ENCODE measurements around the gene SH3PXD2A.

The SH3PXD2A gene

DNA sequence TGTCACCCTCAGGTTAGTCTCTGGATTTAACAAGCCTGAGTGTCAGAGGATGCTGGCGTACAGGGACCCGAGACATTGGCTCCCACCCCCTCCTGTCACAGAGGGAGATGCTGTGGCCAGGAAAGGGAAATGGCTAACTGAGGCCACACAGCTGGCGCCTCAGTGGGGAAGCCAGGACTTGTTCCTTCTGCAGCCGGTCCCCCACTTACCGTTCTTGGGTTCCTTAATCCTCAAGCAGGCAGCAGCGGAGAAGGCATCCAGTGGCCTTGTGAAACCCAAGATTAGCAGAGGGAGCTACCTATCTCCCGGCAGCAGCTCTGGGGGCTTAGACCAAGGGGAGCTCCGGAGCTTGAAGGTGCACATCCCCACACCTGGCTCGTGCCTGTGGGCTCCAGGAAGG lies 296.5 kb downstream of the SH3PXD2A start:
- Histone ChIP-seq H3K4me3 (ENCODE audit: low read depth, low read length) (no peak overlapping the region), H3K27ac (ENCODE audit: extremely low read depth, low read depth, low read length) (no peak overlapping the region), H3K36me3 (ENCODE audit: control insufficient read depth in 2 of 2, insufficient read depth in 1 of 2, low read length in 2 of 2) (no peaks in the 10 kb centered on the region), H3K9me3 (ENCODE audit: control insufficient read depth, insufficient read depth, low read depth, low read length) (no peaks in the 10 kb centered on the region), H3K4me1 (ENCODE audit: control insufficient read depth, insufficient read depth, low read length) (peaks cover 3% of the 10 kb centered on the region; the same call in 1 of the 2 replicates)
- ChIA-PET POLR2A (no interaction called here), CTCF (no interaction called here)
- TF ChIP-seq ZNF629 (tag by site-specific recombination; IDR thresholded peaks at IDR 0.05) (no peak), ZNF701 (tag by site-specific recombination; IDR thresholded peaks at IDR 0.05) (no peak), ZBTB48 (tag by site-specific recombination; IDR thresholded peaks at IDR 0.05) (no peak), KLF7 (tag by site-specific recombination; IDR thresholded peaks at IDR 0.05; ENCODE audit: borderline replicate concordance) (no peak), HOXA7 (CRISPR knock-in tag; IDR thresholded peaks at IDR 0.05; ENCODE audit: borderline replicate concordance) (no peak), YY2 (tag by site-specific recombination; IDR thresholded peaks at IDR 0.05) (no peak), ZNF416 (tag by site-specific recombination; IDR thresholded peaks at IDR 0.05) (no peak), SALL2 (tag by site-specific recombination; IDR thresholded peaks at IDR 0.05; ENCODE audit: borderline replicate concordance) (no peak)
- TF ChIP-seq, protein P1, sequence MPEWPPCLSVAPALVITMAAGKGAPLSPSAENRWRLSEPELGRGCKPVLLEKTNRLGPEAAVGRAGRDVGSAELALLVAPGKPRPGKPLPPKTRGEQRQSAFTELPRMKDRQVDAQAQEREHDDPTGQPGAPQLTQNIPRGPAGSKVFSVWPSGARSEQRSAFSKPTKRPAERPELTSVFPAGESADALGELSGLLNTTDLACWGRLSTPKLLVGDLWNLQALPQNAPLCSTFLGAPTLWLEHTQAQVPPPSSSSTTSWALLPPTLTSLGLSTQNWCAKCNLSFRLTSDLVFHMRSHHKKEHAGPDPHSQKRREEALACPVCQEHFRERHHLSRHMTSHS (tag by site-specific recombination; IDR thresholded peaks at IDR 0.05): no peak
- TF ChIP-seq, protein P2, sequence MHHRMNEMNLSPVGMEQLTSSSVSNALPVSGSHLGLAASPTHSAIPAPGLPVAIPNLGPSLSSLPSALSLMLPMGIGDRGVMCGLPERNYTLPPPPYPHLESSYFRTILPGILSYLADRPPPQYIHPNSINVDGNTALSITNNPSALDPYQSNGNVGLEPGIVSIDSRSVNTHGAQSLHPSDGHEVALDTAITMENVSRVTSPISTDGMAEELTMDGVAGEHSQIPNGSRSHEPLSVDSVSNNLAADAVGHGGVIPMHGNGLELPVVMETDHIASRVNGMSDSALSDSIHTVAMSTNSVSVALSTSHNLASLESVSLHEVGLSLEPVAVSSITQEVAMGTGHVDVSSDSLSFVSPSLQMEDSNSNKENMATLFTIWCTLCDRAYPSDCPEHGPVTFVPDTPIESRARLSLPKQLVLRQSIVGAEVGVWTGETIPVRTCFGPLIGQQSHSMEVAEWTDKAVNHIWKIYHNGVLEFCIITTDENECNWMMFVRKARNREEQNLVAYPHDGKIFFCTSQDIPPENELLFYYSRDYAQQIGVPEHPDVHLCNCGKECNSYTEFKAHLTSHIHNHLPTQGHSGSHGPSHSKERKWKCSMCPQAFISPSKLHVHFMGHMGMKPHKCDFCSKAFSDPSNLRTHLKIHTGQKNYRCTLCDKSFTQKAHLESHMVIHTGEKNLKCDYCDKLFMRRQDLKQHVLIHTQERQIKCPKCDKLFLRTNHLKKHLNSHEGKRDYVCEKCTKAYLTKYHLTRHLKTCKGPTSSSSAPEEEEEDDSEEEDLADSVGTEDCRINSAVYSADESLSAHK (tag by site-specific recombination; IDR thresholded peaks at IDR 0.05): no peak
- TF ChIP-seq, protein P3, sequence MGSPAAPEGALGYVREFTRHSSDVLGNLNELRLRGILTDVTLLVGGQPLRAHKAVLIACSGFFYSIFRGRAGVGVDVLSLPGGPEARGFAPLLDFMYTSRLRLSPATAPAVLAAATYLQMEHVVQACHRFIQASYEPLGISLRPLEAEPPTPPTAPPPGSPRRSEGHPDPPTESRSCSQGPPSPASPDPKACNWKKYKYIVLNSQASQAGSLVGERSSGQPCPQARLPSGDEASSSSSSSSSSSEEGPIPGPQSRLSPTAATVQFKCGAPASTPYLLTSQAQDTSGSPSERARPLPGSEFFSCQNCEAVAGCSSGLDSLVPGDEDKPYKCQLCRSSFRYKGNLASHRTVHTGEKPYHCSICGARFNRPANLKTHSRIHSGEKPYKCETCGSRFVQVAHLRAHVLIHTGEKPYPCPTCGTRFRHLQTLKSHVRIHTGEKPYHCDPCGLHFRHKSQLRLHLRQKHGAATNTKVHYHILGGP (tag by site-specific recombination; IDR thresholded peaks at IDR 0.05): no peak

DNA sequence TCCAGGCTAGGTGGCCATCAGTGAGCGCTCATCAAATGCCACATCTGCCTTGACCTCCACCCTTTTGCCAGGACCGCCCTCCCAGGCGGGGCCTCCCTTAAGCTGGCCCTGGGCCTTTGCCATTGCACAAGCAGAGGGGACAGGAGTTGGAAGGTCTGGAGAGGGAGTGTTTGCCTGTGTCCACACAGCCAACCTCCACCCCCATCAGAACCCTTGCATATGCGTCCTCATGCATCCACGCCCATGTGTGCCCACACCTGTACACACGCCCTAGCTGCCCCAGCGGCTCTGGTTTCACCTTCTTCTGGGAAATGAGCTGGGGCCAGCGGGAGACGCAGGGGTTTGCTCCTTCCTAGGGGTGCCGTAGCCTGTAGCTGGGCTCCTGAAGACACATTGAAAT lies 297.9 kb downstream of the SH3PXD2A start:
- CTCF ChIA-PET: interaction anchor here (0.9 kb wide), 1 partner anchor 36 kb away, joined by 5 read pairs; no protein-coding TSS in a partner anchor
- Histone ChIP-seq H3K4me1 (ENCODE audit: control insufficient read depth, insufficient read depth, low read length) (peaks cover 3% of the 10 kb centered on the region; the same call in 1 of the 2 replicates), H3K9me3 (ENCODE audit: control insufficient read depth, insufficient read depth, low read depth, low read length) (no peaks in the 10 kb centered on the region), H3K27ac (ENCODE audit: extremely low read depth, low read depth, low read length) (no peak overlapping the region), H3K36me3 (ENCODE audit: control insufficient read depth in 2 of 2, insufficient read depth in 1 of 2, low read length in 2 of 2) (no peaks in the 10 kb centered on the region), H3K4me3 (ENCODE audit: low read depth, low read length) (no peak overlapping the region)
- POLR2A ChIA-PET: no interaction called here
- TF ChIP-seq KLF1 (tag by site-specific recombination; IDR thresholded peaks at IDR 0.05) (peak; percentile 54), ZNF140 (tag by site-specific recombination; IDR thresholded peaks at IDR 0.05) (no peak), ZFP3 (tag by site-specific recombination; IDR thresholded peaks at IDR 0.05; ENCODE audit: low read depth) (no peak), EGR2 (tag by site-specific recombination; IDR thresholded peaks at IDR 0.05; ENCODE audit: low read depth) (peak; percentile 42; the same call in 1 of the 2 replicates), ZFHX2 (tag by site-specific recombination; conservative IDR thresholded peaks at IDR 0.05) (peak; percentile 25; the same call in 1 of the 2 replicates)

DNA sequence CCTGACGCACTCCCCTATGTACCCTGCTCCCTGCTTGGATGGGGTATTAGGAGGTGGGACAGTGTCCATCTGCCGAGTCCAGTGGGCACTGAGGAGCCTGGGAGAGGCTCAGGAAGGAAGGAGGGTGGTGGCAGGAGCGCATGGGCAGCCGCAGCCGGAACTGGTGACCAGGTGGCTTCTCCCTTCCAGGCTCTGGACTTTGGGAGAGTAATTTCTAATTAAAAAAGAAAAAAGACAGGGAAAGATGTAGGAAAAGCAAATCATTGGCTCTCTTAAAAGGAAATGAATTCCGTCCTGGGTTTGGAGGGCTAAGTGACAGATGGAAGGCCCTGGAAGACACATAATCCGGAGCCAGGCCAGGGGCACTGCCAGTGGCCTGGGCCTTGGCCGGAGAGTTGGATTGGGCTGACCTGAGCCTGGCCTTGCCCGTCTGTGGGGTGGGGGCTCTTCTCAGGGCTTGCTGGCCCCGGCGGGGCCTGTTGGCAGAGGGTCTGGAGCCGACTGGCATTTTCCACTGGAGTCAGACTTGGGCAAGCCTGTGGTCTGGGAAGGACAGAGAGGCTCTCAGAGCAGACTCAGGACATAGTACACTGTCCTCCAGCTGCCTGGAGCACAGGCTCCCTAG lies 298.9 kb downstream of the SH3PXD2A start:
- CTCF ChIA-PET: no interaction called here
- H3K4me1 ChIP-seq (ENCODE audit: control insufficient read depth, insufficient read depth, low read length): peaks cover 3% of the 10 kb centered on the region; the same call in 1 of the 2 replicates
- POLR2A ChIA-PET: no interaction called here
- H3K27ac ChIP-seq (ENCODE audit: extremely low read depth, low read depth, low read length): no peak overlapping the region
- H3K4me3 ChIP-seq (ENCODE audit: low read depth, low read length): no peak overlapping the region
- no peaks in the 10 kb centered on the region for H3K36me3 ChIP-seq (ENCODE audit: control insufficient read depth in 2 of 2, insufficient read depth in 1 of 2, low read length in 2 of 2)
- H3K9me3 ChIP-seq (ENCODE audit: control insufficient read depth, insufficient read depth, low read depth, low read length): no peaks in the 10 kb centered on the region
- TF ChIP-seq, protein P4, sequence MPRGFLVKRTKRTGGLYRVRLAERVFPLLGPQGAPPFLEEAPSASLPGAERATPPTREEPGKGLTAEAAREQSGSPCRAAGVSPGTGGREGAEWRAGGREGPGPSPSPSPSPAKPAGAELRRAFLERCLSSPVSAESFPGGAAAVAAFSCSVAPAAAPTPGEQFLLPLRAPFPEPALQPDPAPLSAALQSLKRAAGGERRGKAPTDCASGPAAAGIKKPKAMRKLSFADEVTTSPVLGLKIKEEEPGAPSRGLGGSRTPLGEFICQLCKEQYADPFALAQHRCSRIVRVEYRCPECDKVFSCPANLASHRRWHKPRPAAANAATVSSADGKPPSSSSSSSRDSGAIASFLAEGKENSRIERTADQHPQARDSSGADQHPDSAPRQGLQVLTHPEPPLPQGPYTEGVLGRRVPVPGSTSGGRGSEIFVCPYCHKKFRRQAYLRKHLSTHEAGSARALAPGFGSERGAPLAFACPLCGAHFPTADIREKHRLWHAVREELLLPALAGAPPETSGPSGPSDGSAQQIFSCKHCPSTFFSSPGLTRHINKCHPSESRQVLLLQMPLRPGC (tag by site-specific recombination; IDR thresholded peaks at IDR 0.05): no peak
- no peak for TF ChIP-seq ZNF664 (tag by site-specific recombination; IDR thresholded peaks at IDR 0.05)
- no peak for TF ChIP-seq ZNF514 (tag by site-specific recombination; IDR thresholded peaks at IDR 0.05)
- no peak for TF ChIP-seq SP3 (tag by site-specific recombination; IDR thresholded peaks at IDR 0.05)
- no peak for TF ChIP-seq ZNF560 (tag by site-specific recombination; IDR thresholded peaks at IDR 0.05; ENCODE audit: borderline replicate concordance)
- TF ChIP-seq ZNF626 (tag by site-specific recombination; IDR thresholded peaks at IDR 0.05): no peak
- TF ChIP-seq ZNF140 (tag by site-specific recombination; IDR thresholded peaks at IDR 0.05): no peak
- no peak for TF ChIP-seq SCRT1 (tag by site-specific recombination; IDR thresholded peaks at IDR 0.05; ENCODE audit: borderline replicate concordance)
- no peak for TF ChIP-seq ZFP3 (tag by site-specific recombination; IDR thresholded peaks at IDR 0.05; ENCODE audit: low read depth)
- no peak for TF ChIP-seq ZNF132 (tag by site-specific recombination; IDR thresholded peaks at IDR 0.05; ENCODE audit: borderline replicate concordance)
- no peak for TF ChIP-seq FEZF1 (tag by site-specific recombination; IDR thresholded peaks at IDR 0.05)
- no peak for TF ChIP-seq ZNF169 (tag by site-specific recombination; IDR thresholded peaks at IDR 0.05)
- no peak for TF ChIP-seq ZNF510 (tag by site-specific recombination; IDR thresholded peaks at IDR 0.05; ENCODE audit: insufficient replicate concordance)
